Natural killer cell (primary cell): ENCODE measurements around the gene RFNG. TPM values are rescaled to one million over a fixed set of nuclear protein-coding genes. Genes with fewer than 3 reads are reported as not detected.

Source experiments
- ATAC-seq, 3 donors: fragments of 150-1000 bp in 2 of 3; fragments of 200-7000 bp in 1 of 3; cut with Tn5 transposase; 1 replicate in 1 of 3; 2 replicates in 2 of 3; pipeline ENCODE4 v1.10.0; 2021; ENCODE audit warnings: mild to moderate bottlenecking in 2 of 3, moderate library complexity in 2 of 3
- DNase-seq, 2 donors: peaks; one replicate each; pipeline versions ENCODE4 v3.0.0 to v3.0.0-alpha.2; 2013 to 2021; ENCODE audit warnings: mixed read lengths in 1 of 2
- H3K27ac ChIP-seq: one replicate; pipeline ENCODE4 v1.5.1; 2013; ENCODE audit warnings: mild to moderate bottlenecking, low read length
- H3K27me3 ChIP-seq: one replicate; pipeline ENCODE4 v1.6.1; 2013; ENCODE audit warnings: low read length; ENCODE audit not compliant: control insufficient read depth, insufficient read depth
- H3K36me3 ChIP-seq: one replicate; pipeline ENCODE4 v1.6.1; 2013; ENCODE audit warnings: low read length; ENCODE audit not compliant: control insufficient read depth, insufficient read depth
- H3K4me1 ChIP-seq: one replicate; pipeline ENCODE4 v1.6.1; 2013; ENCODE audit warnings: low read length; ENCODE audit not compliant: control insufficient read depth, insufficient read depth
- H3K4me3 ChIP-seq: one replicate; pipeline ENCODE4 v1.5.1; 2013; ENCODE audit warnings: low read length
- H3K9me3 ChIP-seq: one replicate; pipeline ENCODE4 v1.6.1; 2013; ENCODE audit warnings: low read length; ENCODE audit not compliant: control insufficient read depth, insufficient read depth
- H3K27ac Mint-ChIP-seq, 2 donors: one replicate each; pipeline ENCODE4 v1.8.0; 2022; ENCODE audit warnings: mild to moderate bottlenecking in 2 of 2, mixed read lengths in 2 of 2, moderate library complexity in 1 of 2
- H3K27me3 Mint-ChIP-seq, 2 donors: one replicate each; pipeline ENCODE4 v1.8.0; 2022; ENCODE audit warnings: low read depth in 2 of 2, mixed read lengths in 2 of 2
- H3K36me3 Mint-ChIP-seq: one replicate; pipeline ENCODE4 v1.8.0; 2022; ENCODE audit warnings: mixed read lengths
- H3K4me1 Mint-ChIP-seq, 2 donors: one replicate each; pipeline ENCODE4 v1.8.0; 2022; ENCODE audit warnings: mixed read lengths in 2 of 2
- H3K4me3 Mint-ChIP-seq: one replicate; pipeline ENCODE4 v1.8.0; 2022; ENCODE audit warnings: mild to moderate bottlenecking, moderate library complexity, mixed read lengths
- H3K9me3 Mint-ChIP-seq, 2 donors: one replicate each; pipeline ENCODE4 v1.8.0; 2022; ENCODE audit warnings: mixed read lengths in 2 of 2
- CTCF ChIP-seq: fragments of 200-600 bp; IDR thresholded peaks from one replicate; pipeline ENCODE4 v1.8.0; 2022; ENCODE audit warnings: antibody characterized with exemption
- WGBS: methylation state at CpG from one replicate; pipeline ENCODE4 v1.1.7; 2013; ENCODE audit warnings: missing lambda C conversion rate; ENCODE audit not compliant: insufficient coverage; 5-methylcytosine and 5-hydroxymethylcytosine counted together
- intact Hi-C: fragments of 100-400 bp; cut with micrococcal nuclease; formaldehyde crosslinking; loops from one replicate; pipeline ENCODE4 v1.14.2; 2022
- total RNA-seq, 4 donors: library from RNA; stranded (reverse); fragments of 120-200 nt in 1 of 4; gene quantifications; one replicate each; pipeline versions ENCODE4 v1.2.3 to v1.2.4, GENCODE V29; 2013 to 2022

Gene RFNG
- total RNA-seq, 3 donors from 2014 or later (not counting 1 experiment from before 2014, with no cell fraction given), result 22.7 to 26.7 (median 23.2) TPM

- H3K9me3 ChIP-seq, result no peaks in the 10 kb centered on the region
- Mint-ChIP-seq H3K4me1 (peaks cover 0 to 12% of the 10 kb centered on the region in 2 donors), H3K36me3 (no peaks in the 10 kb centered on the region), H3K27me3 (no peaks in the 10 kb centered on the region), H3K4me3 (no peak overlapping the region), H3K9me3 (no peaks in the 10 kb centered on the region), H3K27ac (peak overlapping the region in 1 of 2 donors; percentile 42)
- TF ChIP-seq CTCF, result no peak
- no peak overlapping the region for H3K27ac ChIP-seq
- H3K4me3 ChIP-seq, result no peak overlapping the region
- DNase-seq (no peak), ATAC-seq (no peak)
- intact Hi-C loops, result no loop called here
- H3K4me1 ChIP-seq, result peaks cover 20% of the 10 kb centered on the region
- no peaks in the 10 kb centered on the region for H3K27me3 ChIP-seq
- WGBS, result 94% methylated on average over 14 of the region's 14 CpGs
- H3K36me3 ChIP-seq, result peaks cover 40% of the 10 kb centered on the region
Measured at GRCh38 chr17:82060614-82061013, 9.0 kb upstream of the RFNG start.

- Histone ChIP-seq H3K4me1 (peaks cover 17% of the 10 kb centered on the region), H3K9me3 (no peaks in the 10 kb centered on the region), H3K27ac (no peak overlapping the region), H3K4me3 (no peak overlapping the region), H3K27me3 (no peaks in the 10 kb centered on the region), H3K36me3 (peaks cover 45% of the 10 kb centered on the region)
- ATAC-seq (no peak), DNase-seq (no peak)
- H3K27ac Mint-ChIP-seq, result peak overlapping the region in 1 of 2 donors; percentile 42
- intact Hi-C loops, result no loop called here
- TF ChIP-seq CTCF, result no peak
- H3K9me3 Mint-ChIP-seq, result no peaks in the 10 kb centered on the region
- H3K4me3 Mint-ChIP-seq, result no peak overlapping the region
- 93% methylated on average over 16 of the region's 16 CpGs for WGBS
- no peaks in the 10 kb centered on the region for H3K36me3 Mint-ChIP-seq
- peaks cover 0 to 14% of the 10 kb centered on the region in 2 donors for H3K4me1 Mint-ChIP-seq
- no peaks in the 10 kb centered on the region for H3K27me3 Mint-ChIP-seq
Measured at GRCh38 chr17:82060001-82060380, 8.4 kb upstream of the RFNG start.

- Histone ChIP-seq H3K4me3 (no peak overlapping the region), H3K27ac (no peak overlapping the region), H3K36me3 (peaks cover 50% of the 10 kb centered on the region), H3K9me3 (no peaks in the 10 kb centered on the region), H3K27me3 (no peaks in the 10 kb centered on the region), H3K4me1 (peaks cover 12% of the 10 kb centered on the region)
- no peaks in the 10 kb centered on the region for H3K27me3 Mint-ChIP-seq
- no peaks in the 10 kb centered on the region for H3K36me3 Mint-ChIP-seq
- H3K4me3 Mint-ChIP-seq, result no peak overlapping the region
- intact Hi-C loops, result no loop called here
- H3K9me3 Mint-ChIP-seq, result no peaks in the 10 kb centered on the region
- no peak for ATAC-seq
- 91% methylated on average over 19 of the region's 19 CpGs for WGBS
- H3K4me1 Mint-ChIP-seq, result peaks cover 0 to 14% of the 10 kb centered on the region in 2 donors
- no peak for DNase-seq
- no peak overlapping the region for H3K27ac Mint-ChIP-seq
- no peak for TF ChIP-seq CTCF
Measured at GRCh38 chr17:82059272-82060000, 7.8 kb upstream of the RFNG start.

GRCh38 chr17:82058855-82059249 lies 7.2 kb upstream of the RFNG start:
- Histone ChIP-seq H3K27ac (no peak overlapping the region), H3K27me3 (no peaks in the 10 kb centered on the region), H3K36me3 (peaks cover 55% of the 10 kb centered on the region), H3K4me1 (peaks cover 8% of the 10 kb centered on the region), H3K4me3 (no peak overlapping the region), H3K9me3 (no peaks in the 10 kb centered on the region)
- no peaks in the 10 kb centered on the region for H3K27me3 Mint-ChIP-seq
- DNase-seq (no peak), ATAC-seq (no peak)
- H3K9me3 Mint-ChIP-seq, result no peaks in the 10 kb centered on the region
- no peak overlapping the region for H3K4me3 Mint-ChIP-seq
- WGBS, result 91% methylated on average over 10 of the region's 10 CpGs
- intact Hi-C loops, result no loop called here
- H3K27ac Mint-ChIP-seq, result no peak overlapping the region
- no peaks in the 10 kb centered on the region for H3K36me3 Mint-ChIP-seq
- no peak for TF ChIP-seq CTCF
- H3K4me1 Mint-ChIP-seq, result peaks cover 0 to 13% of the 10 kb centered on the region in 2 donors
